Fibroblast of lung (primary cell): ENCODE data around the gene JAZF1. TPM values are rescaled to one million over a fixed set of nuclear protein-coding genes. Genes with fewer than 3 reads are reported as not detected.

Source experiments
- DNase-seq, 2 donors: peaks; one replicate each; pipeline versions ENCODE4 v3.0.0 to v3.0.0-alpha.2; 2010; ENCODE audit warnings: low read depth in 2 of 2
- H2AFZ ChIP-seq: 2 replicates; pipeline ENCODE4 v1.5.1; 2012; ENCODE audit warnings: low read length, control low read depth, inconsistent platforms
- H3K27ac ChIP-seq: 2 replicates; pipeline ENCODE4 v1.5.1; 2011; ENCODE audit warnings: low read length, control low read depth; ENCODE audit not compliant: insufficient read depth
- H3K27me3 ChIP-seq: 2 replicates; pipeline ENCODE4 v1.5.1; 2011; ENCODE audit warnings: mild to moderate bottlenecking, low read length; ENCODE audit not compliant: control insufficient read depth, insufficient read depth
- H3K36me3 ChIP-seq: 2 replicates; pipeline ENCODE4 v1.5.1; 2011; ENCODE audit warnings: low read length; ENCODE audit not compliant: control insufficient read depth, insufficient read depth
- H3K4me1 ChIP-seq: 2 replicates; pipeline ENCODE4 v1.5.1; 2011; ENCODE audit warnings: low read length; ENCODE audit not compliant: control insufficient read depth, insufficient read depth; ENCODE audit errors: extremely low read depth
- H3K4me2 ChIP-seq: 2 replicates; pipeline ENCODE4 v1.5.1; 2011; ENCODE audit warnings: low read length, control low read depth; ENCODE audit not compliant: insufficient read depth; ENCODE audit errors: extremely low read depth
- H3K4me3 ChIP-seq, 4 experiments: fragments of 200-600 bp in 1 of 4; sonication (generic) in 1 of 4; replicated peaks in 1 of 4; 2 replicates each; pipeline ENCODE4 v1.5.1; 2011 to 2016; ENCODE audit warnings: low read length in 4 of 4, low read depth in 3 of 4, mild to moderate bottlenecking in 3 of 4, control low read depth in 2 of 4, inconsistent platforms in 1 of 4, mixed read lengths in 1 of 4; ENCODE audit not compliant: insufficient read depth in 1 of 4; ENCODE audit errors: control extremely low read depth in 1 of 4
- H3K79me2 ChIP-seq: 2 replicates; pipeline ENCODE4 v1.5.1; 2012; ENCODE audit warnings: mild to moderate bottlenecking, low read length, inconsistent platforms; ENCODE audit not compliant: control insufficient read depth, insufficient read depth
- H3K9ac ChIP-seq: 2 replicates; pipeline ENCODE4 v1.5.1; 2011; ENCODE audit warnings: mild to moderate bottlenecking, low read length, control low read depth; ENCODE audit not compliant: insufficient read depth
- H3K9me3 ChIP-seq: 2 replicates; pipeline ENCODE4 v1.5.1; 2012; ENCODE audit warnings: low read depth, low read length; ENCODE audit not compliant: control insufficient read depth, insufficient read depth
- H4K20me1 ChIP-seq: 2 replicates; pipeline ENCODE4 v1.5.1; 2011; ENCODE audit warnings: low read length; ENCODE audit not compliant: control insufficient read depth, insufficient read depth; ENCODE audit errors: extremely low read depth
- CTCF ChIP-seq, 2 donors: IDR thresholded peaks in 1 of 2; conservative IDR thresholded peaks in 1 of 2; 1 replicate in 1 of 2; 2 replicates in 1 of 2; pipeline ENCODE4 v1.5.1; 2011 to 2012; ENCODE audit warnings: low read length in 2 of 2, control low read depth in 1 of 2, inconsistent platforms in 1 of 2, low read depth in 1 of 2, mild to moderate bottlenecking in 1 of 2
- EZH2 ChIP-seq: IDR thresholded peaks from 2 replicates; pipeline ENCODE4 v1.5.1; 2012; ENCODE audit warnings: low read length, control low read depth, mild to moderate bottlenecking; ENCODE audit errors: missing control alignments
- polyA plus RNA-seq, 2 donors: library from polyadenylated mRNA; depleted of rRNA in 1 of 2; stranded (reverse) in 1 of 2; unstranded in 1 of 2; fragments of >200 nt; gene quantifications; 2 replicates each; pipeline ENCODE4 v1.2.1, GENCODE V29; 2011 to 2012; ENCODE audit warnings: missing spikeins in 1 of 2
- total RNA-seq: library from RNA; depleted of rRNA; stranded (reverse); fragments of >200 nt; gene quantifications from 2 replicates; pipeline ENCODE4 v1.2.1, GENCODE V29; 2014

The JAZF1 gene
- total and polyA plus RNA-seq, 2 donors (not counting 1 experiment from before 2014, with no cell fraction given): 9.1 to 9.3 TPM

DNA sequence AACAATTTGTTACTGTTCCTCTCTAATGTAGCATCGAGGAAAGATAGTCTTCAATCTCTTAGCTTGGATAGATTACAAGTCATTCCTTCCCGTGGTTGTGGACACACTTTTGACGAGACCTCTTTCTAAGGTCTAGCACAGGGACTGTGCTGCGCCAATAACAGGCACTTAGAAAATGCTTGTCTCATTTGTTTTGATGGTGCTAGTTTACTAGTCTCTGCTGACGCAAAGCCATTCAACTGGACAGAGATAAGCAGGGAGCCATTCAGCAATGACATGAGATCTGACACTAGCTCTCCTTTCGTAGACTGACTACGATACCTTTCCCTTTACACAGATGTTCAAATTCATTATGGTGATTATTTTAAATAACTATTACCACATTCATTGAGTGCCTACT is 6.4 kb upstream of the JAZF1 start:
- Histone ChIP-seq H3K4me2 (no peak overlapping the region), H4K20me1 (no peaks in the 10 kb centered on the region), H2AFZ (no peak overlapping the region), H3K79me2 (no peaks in the 10 kb centered on the region), H3K36me3 (no peaks in the 10 kb centered on the region), H3K27me3 (no peaks in the 10 kb centered on the region), H3K9me3 (no peaks in the 10 kb centered on the region), H3K9ac (no peak overlapping the region), H3K4me3 (no peak overlapping the region), H3K4me1 (peaks cover 4% of the 10 kb centered on the region), H3K27ac (no peak overlapping the region)
- no peak for TF ChIP-seq EZH2
- no peak for TF ChIP-seq CTCF (conservative IDR thresholded peaks at IDR 0.05 in 1 of 2, IDR thresholded peaks at IDR 0.05 in 1 of 2; ENCODE audit: low read depth in 1 of 2, low read length in 2 of 2)
- no peak for DNase-seq

DNA sequence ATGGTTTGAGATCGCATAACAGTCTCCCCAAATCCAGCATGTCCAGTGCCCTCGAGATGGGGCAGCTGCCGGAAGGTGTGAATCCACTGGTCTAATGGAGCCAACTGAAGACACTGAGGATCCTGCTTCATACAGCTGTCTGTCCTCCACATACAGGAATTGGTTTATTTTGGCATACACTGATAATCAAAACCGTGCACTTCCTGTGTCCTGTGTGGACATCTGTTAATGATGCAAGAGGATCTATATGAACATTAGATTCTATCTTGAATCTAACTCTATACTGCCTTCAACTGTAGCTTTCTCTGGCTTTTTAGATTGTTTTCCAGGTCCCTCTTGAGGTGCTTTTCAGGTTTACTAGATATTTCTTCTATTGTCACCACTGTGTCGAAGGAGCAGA is 3.0 kb upstream of the JAZF1 start:
- H2AFZ ChIP-seq: no peak overlapping the region
- no peaks in the 10 kb centered on the region for H4K20me1 ChIP-seq
- no peaks in the 10 kb centered on the region for H3K9me3 ChIP-seq
- H3K4me3 ChIP-seq: no peak overlapping the region
- H3K9ac ChIP-seq: no peak overlapping the region
- no peak overlapping the region for H3K27ac ChIP-seq
- no peaks in the 10 kb centered on the region for H3K27me3 ChIP-seq
- no peak overlapping the region for H3K4me2 ChIP-seq
- no peak for TF ChIP-seq EZH2
- TF ChIP-seq CTCF (conservative IDR thresholded peaks at IDR 0.05 in 1 of 2, IDR thresholded peaks at IDR 0.05 in 1 of 2; ENCODE audit: low read depth in 1 of 2, low read length in 2 of 2): no peak
- peak in 1 of 2 donors; percentile 65 for DNase-seq
- H3K4me1 ChIP-seq: peaks cover 4% of the 10 kb centered on the region
- peaks cover 6% of the 10 kb centered on the region for H3K79me2 ChIP-seq
- no peaks in the 10 kb centered on the region for H3K36me3 ChIP-seq

DNA sequence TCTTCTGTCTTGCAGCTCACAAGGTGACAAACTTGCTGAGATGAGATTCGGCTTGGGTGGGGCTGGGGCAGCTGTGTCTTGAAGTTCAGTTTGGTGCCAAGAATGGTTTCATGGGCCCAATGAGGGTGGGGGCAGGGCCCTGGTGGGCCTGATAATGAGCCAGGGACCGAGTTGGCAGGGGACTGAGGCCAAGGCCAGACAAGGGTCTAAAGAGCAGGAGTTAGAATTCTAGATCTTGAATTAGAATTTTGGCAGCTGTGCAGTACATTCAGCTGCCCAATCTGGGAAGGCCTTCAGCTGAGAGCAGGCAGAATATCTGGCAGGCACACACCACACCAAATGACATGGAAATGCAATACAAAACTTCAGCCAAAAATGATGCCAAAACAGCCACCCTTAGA is 1.5 kb upstream of the JAZF1 start:
- Histone ChIP-seq H3K9me3 (no peaks in the 10 kb centered on the region), H2AFZ (no peak overlapping the region), H3K4me1 (peaks cover 4% of the 10 kb centered on the region), H3K4me2 (no peak overlapping the region), H3K27me3 (no peaks in the 10 kb centered on the region), H3K4me3 (no peak overlapping the region), H4K20me1 (no peaks in the 10 kb centered on the region), H3K27ac (no peak overlapping the region), H3K9ac (no peak overlapping the region), H3K36me3 (no peaks in the 10 kb centered on the region), H3K79me2 (peaks cover 8% of the 10 kb centered on the region)
- TF ChIP-seq EZH2 (no peak), CTCF (conservative IDR thresholded peaks at IDR 0.05 in 1 of 2, IDR thresholded peaks at IDR 0.05 in 1 of 2; ENCODE audit: low read depth in 1 of 2, low read length in 2 of 2) (no peak)
- DNase-seq: no peak
